Skin of body (tissue), 3 donors: ENCODE data around the gene CC2D1A. TPM values are rescaled to one million over a fixed set of nuclear protein-coding genes. Genes with fewer than 3 reads are reported as not detected.
A peak's percentile ranks its signal among the peaks of the same experiment; 100 is the strongest.

Experiments
- DNase-seq: peaks from one replicate; lab custom pipeline; 2025; lab: John Stamatoyannopoulos, UW
- small RNA-seq: library from RNA; depleted of rRNA; stranded (forward); fragments of <200 nt; gene quantifications from one replicate; pipeline ENCODE3, GENCODE V24; 2014; ENCODE audit warnings: low replicate concordance
- total RNA-seq: library from RNA; depleted of rRNA; stranded (reverse); fragments of >200 nt; gene quantifications from one replicate; pipeline ENCODE4 v1.2.3, GENCODE V29; 2014

The CC2D1A gene
- total RNA-seq, 1 donor from 2014 or later: 7.4 TPM

DNA sequence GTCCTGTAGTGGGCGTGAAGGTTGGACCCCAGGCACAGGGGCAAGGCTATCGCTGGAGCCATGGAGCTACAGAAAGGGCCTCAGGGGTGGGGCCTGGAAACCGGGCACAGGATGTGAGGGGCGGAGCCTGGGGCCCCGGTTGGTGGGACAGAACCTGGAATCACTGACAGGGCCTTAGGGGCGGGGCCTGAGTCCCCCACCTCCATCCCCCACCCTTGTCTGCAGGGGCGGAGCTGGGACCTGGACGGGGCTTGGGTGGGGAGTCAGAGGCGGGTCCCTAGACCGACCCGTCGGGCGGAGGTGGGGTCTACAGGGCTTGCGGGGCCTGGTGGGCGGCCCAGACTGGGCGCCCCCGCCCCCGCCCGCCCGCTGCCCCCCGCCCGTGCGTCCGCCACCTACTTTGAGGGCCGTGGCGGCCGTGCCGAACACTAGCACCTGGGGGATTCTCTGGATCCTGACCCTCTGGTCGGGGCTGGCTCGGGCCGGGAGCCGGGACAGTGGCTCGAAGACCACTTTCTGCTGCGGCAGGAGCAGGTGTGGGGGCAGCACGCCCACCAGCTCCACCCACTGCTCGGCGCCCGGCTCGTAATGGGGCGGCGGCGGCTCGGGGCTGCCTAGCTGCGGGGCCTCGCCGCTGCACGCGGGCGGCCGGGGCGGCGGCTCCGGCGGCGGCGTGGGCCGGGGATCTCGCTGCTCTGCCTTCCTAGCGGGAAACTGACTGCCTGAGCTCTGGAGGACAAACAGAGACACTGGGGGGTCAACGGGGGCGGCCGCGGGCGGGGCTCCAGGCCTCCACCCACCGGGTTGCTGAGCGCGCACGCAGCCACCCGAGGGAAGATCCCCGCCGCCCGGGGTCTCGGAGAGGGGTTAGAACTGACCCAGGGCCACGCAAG lies 72.6 kb downstream of the CC2D1A start:
- DNase-seq: peak; percentile 58

DNA sequence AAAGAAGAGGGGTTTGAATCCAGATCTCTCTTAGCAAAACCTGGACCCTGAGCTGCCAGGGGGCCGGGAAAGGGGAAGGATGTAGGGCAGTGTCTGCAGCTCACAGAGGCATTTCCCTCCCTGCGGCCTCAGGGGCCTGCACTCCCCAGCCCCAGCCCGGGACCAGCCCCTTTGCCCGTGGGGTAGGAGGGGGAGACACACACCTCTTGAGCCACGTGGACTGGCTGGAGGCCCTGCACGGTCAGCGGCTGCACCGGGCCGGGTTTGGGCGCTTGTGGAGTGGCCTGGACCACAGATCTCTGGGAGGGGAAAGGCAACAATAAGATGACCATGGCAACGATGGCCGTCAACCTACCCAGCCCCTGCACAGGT lies 73.2 kb downstream of the CC2D1A start:
- peak; percentile 16 for DNase-seq

DNA sequence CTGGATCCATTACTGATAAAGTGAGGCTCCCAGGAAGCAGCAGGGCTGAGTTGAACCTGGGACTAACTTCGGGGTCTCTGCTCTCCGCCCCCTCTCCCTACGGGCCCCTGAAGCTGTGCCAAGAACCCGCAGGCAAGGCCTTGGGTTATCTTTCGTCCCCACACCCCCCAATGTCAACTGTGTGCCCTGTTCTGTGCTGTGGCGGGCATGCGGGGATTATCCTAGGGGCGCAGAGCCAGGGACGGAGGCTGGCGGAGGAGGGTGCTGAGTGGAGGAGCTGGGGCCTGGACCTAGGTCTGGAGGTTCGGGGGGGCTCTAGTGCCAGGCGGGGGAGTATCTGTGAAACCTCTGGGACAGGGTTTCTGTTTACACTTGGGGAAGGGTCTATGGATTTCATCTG lies 73.7 kb downstream of the CC2D1A start:
- DNase-seq: no peak

DNA sequence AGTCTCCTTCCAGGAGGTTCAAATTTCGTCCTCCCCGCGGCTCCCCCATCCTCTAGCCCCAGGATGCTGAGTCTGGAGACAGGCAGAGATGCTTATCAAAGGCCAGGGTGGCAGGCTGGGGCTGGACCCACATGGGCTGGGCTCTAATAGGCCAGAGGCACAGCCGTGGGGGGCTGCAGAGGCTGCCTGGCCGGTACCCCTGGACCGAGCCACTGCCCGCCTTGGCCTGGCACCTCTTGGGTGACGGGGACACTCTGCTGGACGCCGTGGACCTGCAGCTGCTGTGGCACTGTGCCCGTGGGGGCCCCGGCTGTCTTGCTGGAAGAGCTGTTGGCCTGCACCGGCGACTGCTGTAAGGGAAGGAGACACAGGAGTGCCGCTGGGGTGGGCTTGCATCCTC lies 74.3 kb downstream of the CC2D1A start:
- DNase-seq: no peak

Small RNA genes within 50 kb of the gene (small RNA-seq; reads per million reads assigned to genes)
- gene MIR181C (348 reads per million, percentile 98 among the genes with 10 or more reads in this experiment), gene MIR181D (22.9 reads per million, percentile 94 among the genes with 10 or more reads in this experiment)

Other genes starting within 250 kb of the CC2D1A start
- gene MRI1, start 141.7 kb upstream of the CC2D1A start, total RNA-seq: 25.0 TPM
- gene C19orf53, start 131.7 kb upstream of the CC2D1A start, total RNA-seq: 40.6 TPM
- gene ZSWIM4, start 110.8 kb upstream of the CC2D1A start, total RNA-seq: 4.4 TPM
- not detected for gene NANOS3, start 29.1 kb upstream of the CC2D1A start, total RNA-seq
- 2.6 TPM for gene BRME1, start 84 bp upstream of the CC2D1A start, total RNA-seq
- 0.20 TPM for gene PODNL1, start 32.2 kb downstream of the CC2D1A start, total RNA-seq
- 13.5 TPM for gene DCAF15, start 46.3 kb downstream of the CC2D1A start, total RNA-seq
- 3.9 TPM for gene RFX1, start 100.1 kb downstream of the CC2D1A start, total RNA-seq
- not detected for gene RLN3, start 121.9 kb downstream of the CC2D1A start, total RNA-seq
- 4.7 TPM for gene IL27RA, start 125.6 kb downstream of the CC2D1A start, total RNA-seq
- 0.10 TPM for gene PALM3, start 155.9 kb downstream of the CC2D1A start, total RNA-seq
- 0.89 TPM for gene MISP3, start 166.6 kb downstream of the CC2D1A start, total RNA-seq
- gene C19orf67, start 179.6 kb downstream of the CC2D1A start, total RNA-seq: not detected
- 18.1 TPM for gene SAMD1, start 184.6 kb downstream of the CC2D1A start, total RNA-seq
- 35.0 TPM for gene PRKACA, start 211.6 kb downstream of the CC2D1A start, total RNA-seq
- gene ASF1B, start 230.4 kb downstream of the CC2D1A start, total RNA-seq: 3.6 TPM